Right lobe of liver (tissue), 4 donors: Measurements from ENCODE around the gene CCL22.

Source experiments
- CTCF ChIP-seq, 4 donors: fragments of 200-600 bp in 3 of 4; fragments of 450-650 bp in 1 of 4; IDR thresholded peaks; one replicate each; pipeline versions ENCODE4 v1.5.1 to v1.8.0; 2016 to 2022; ENCODE audit warnings: antibody characterized with exemption in 4 of 4, mild to moderate bottlenecking in 2 of 4
- POLR2A ChIP-seq: fragments of 450-650 bp; IDR thresholded peaks from one replicate; pipeline ENCODE4 v1.6.1; 2017; ENCODE audit warnings: antibody characterized with exemption, mild to moderate bottlenecking
- donor health status: DM: no; HTN: no; CAD: no.
- donor health status: DM: no; HTN: no; CAD: no.
- donor health status: DM: no; HTN: yes; CAD: no.

DNA sequence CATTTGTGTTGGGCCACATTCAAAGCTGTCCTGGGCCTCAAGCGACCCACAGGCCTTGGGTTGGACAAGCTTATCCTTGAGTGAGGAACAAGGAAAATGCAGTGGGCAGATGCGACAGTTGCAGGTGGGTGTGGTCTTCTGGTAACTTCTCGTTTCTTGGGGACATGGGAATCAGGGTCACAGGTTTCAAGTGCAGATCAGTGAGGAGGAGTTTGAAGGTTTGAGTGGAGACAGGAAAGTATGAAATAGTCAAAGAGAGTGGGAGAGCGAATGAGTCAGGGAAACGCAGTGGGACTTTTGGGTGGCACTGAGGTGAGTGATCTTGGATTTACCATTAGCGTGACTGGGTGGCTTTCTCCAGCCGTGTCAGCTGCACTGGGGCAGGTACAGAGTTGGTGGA, 15.4 kb upstream of the CCL22 start:
- TF ChIP-seq CTCF (IDR thresholded peaks at IDR 0.05) (no peak), POLR2A (no peak)
